Astrocyte (in vitro differentiated cells and primary cell): Measurements from ENCODE around the gene NTM. TPM values are rescaled to one million over a fixed set of nuclear protein-coding genes. Genes with fewer than 3 reads are reported as not detected.

Experiments used
- DNase-seq: peaks from one replicate; pipeline ENCODE4 v3.0.0-alpha.2; 2010; ENCODE audit warnings: low read depth
- FAIRE-seq: peaks from 2 replicates; lab custom pipeline; 2011; peaks lifted over from hg19 to GRCh38; lab: Jason Lieb, UNC
- H2AFZ ChIP-seq: 2 replicates; pipeline ENCODE4 v1.6.0; 2012; ENCODE audit warnings: low read depth, low read length, inconsistent platforms
- H3K27ac ChIP-seq: 2 replicates; pipeline ENCODE4 v1.5.1; 2011; ENCODE audit warnings: low read depth, low read length, inconsistent platforms
- H3K27me3 ChIP-seq: 2 replicates; pipeline ENCODE4 v1.6.0; 2011; ENCODE audit warnings: low read length, inconsistent platforms; ENCODE audit not compliant: insufficient read depth
- H3K36me3 ChIP-seq: 2 replicates; pipeline ENCODE4 v1.5.1; 2011; ENCODE audit warnings: low read length, inconsistent platforms; ENCODE audit not compliant: insufficient read depth
- H3K4me1 ChIP-seq: 2 replicates; pipeline ENCODE4 v1.5.1; 2011; ENCODE audit warnings: low read length, inconsistent platforms; ENCODE audit not compliant: insufficient read depth
- H3K4me2 ChIP-seq: 2 replicates; pipeline ENCODE4 v1.6.0; 2012; ENCODE audit warnings: low read length, inconsistent platforms
- H3K4me3 ChIP-seq: 2 replicates; pipeline ENCODE4 v1.5.1; 2011; ENCODE audit warnings: low read depth, mild to moderate bottlenecking, low read length, inconsistent platforms; ENCODE audit not compliant: insufficient read depth
- H3K79me2 ChIP-seq: 2 replicates; pipeline ENCODE4 v1.6.0; 2012; ENCODE audit warnings: mild to moderate bottlenecking, low read length, inconsistent platforms; ENCODE audit not compliant: insufficient read depth
- H3K9ac ChIP-seq: 2 replicates; pipeline ENCODE4 v1.6.0; 2012; ENCODE audit warnings: mild to moderate bottlenecking, low read length, inconsistent platforms
- H3K9me3 ChIP-seq: 2 replicates; pipeline ENCODE4 v1.5.1; 2012; ENCODE audit warnings: low read depth, mild to moderate bottlenecking, low read length, inconsistent platforms; ENCODE audit not compliant: insufficient read depth
- H4K20me1 ChIP-seq: 2 replicates; pipeline ENCODE4 v1.6.0; 2012; ENCODE audit warnings: low read length, inconsistent platforms; ENCODE audit not compliant: insufficient read depth
- H3K27ac Mint-ChIP-seq: one replicate; pipeline ENCODE4 v1.8.0; 2021; ENCODE audit warnings: mild to moderate bottlenecking, mixed read lengths; ENCODE audit not compliant: unreplicated experiment
- H3K27me3 Mint-ChIP-seq: one replicate; pipeline ENCODE4 v1.8.0; 2021; ENCODE audit warnings: low read depth, mixed read lengths; ENCODE audit not compliant: unreplicated experiment
- H3K36me3 Mint-ChIP-seq: one replicate; pipeline ENCODE4 v1.8.0; 2021; ENCODE audit warnings: low read depth, mixed read lengths; ENCODE audit not compliant: unreplicated experiment
- H3K4me1 Mint-ChIP-seq: one replicate; pipeline ENCODE4 v1.8.0; 2021; ENCODE audit warnings: low read depth, mixed read lengths; ENCODE audit not compliant: unreplicated experiment
- H3K4me3 Mint-ChIP-seq: one replicate; pipeline ENCODE4 v1.8.0; 2021; ENCODE audit warnings: mild to moderate bottlenecking, moderate library complexity, mixed read lengths; ENCODE audit not compliant: unreplicated experiment
- H3K9me3 Mint-ChIP-seq: one replicate; pipeline ENCODE4 v1.8.0; 2021; ENCODE audit warnings: mild to moderate bottlenecking, mixed read lengths; ENCODE audit not compliant: unreplicated experiment
- CTCF ChIP-seq: IDR thresholded peaks from 2 replicates; pipeline ENCODE4 v1.5.1; 2011; ENCODE audit warnings: low read depth, mild to moderate bottlenecking, inconsistent platforms, low read length, moderate library complexity; ENCODE audit not compliant: insufficient read depth
- EZH2 ChIP-seq: IDR thresholded peaks from 2 replicates; pipeline ENCODE4 v1.6.1; 2012; ENCODE audit warnings: mild to moderate bottlenecking, low read length, inconsistent platforms; ENCODE audit not compliant: insufficient read depth
- total RNA-seq: library from RNA; stranded (reverse); gene quantifications from 2 replicates; pipeline ENCODE4 v1.2.1, GENCODE V29; 2021

NTM gene
- total RNA-seq, 1 donor from 2014 or later, result 98.2 TPM

GRCh38 chr11:131672191-131672590 lies 301.8 kb downstream of the NTM start:
- H3K4me3 ChIP-seq, result no peak overlapping the region
- no peak for DNase-seq
- H3K36me3 ChIP-seq, result no peaks in the 10 kb centered on the region
- H3K4me1 Mint-ChIP-seq, result peaks cover 47% of the 10 kb centered on the region
- no peaks in the 10 kb centered on the region for H3K36me3 Mint-ChIP-seq
- no peaks in the 10 kb centered on the region for H4K20me1 ChIP-seq
- H2AFZ ChIP-seq, result no peak overlapping the region
- no peak for FAIRE-seq
- H3K9me3 Mint-ChIP-seq, result peaks cover under 1% of the 10 kb centered on the region
- H3K27me3 ChIP-seq, result no peaks in the 10 kb centered on the region
- H3K9me3 ChIP-seq, result no peaks in the 10 kb centered on the region
- H3K79me2 ChIP-seq, result no peaks in the 10 kb centered on the region
- TF ChIP-seq EZH2 (no peak), CTCF (no peak)
- H3K9ac ChIP-seq, result no peak overlapping the region
- peaks cover 36% of the 10 kb centered on the region for H3K4me1 ChIP-seq
- peak overlapping the region; percentile 15 for H3K27ac Mint-ChIP-seq
- H3K27me3 Mint-ChIP-seq, result no peaks in the 10 kb centered on the region
- no peak overlapping the region for H3K27ac ChIP-seq
- no peak overlapping the region for H3K4me2 ChIP-seq
- no peak overlapping the region for H3K4me3 Mint-ChIP-seq

- FAIRE-seq, result peak; percentile 93
- peak overlapping the region; percentile 54 for H3K27ac ChIP-seq
Measured at GRCh38 chr11:131674051-131674755, 303.8 kb downstream of the NTM start.

More at GRCh38 chr11:131674051-131674755, 303.8 kb downstream of the NTM start:
- H3K4me1 Mint-ChIP-seq, result peaks cover 34% of the 10 kb centered on the region
- no peak overlapping the region for H2AFZ ChIP-seq
- no peak overlapping the region for H3K4me3 Mint-ChIP-seq
- H4K20me1 ChIP-seq, result no peaks in the 10 kb centered on the region
- no peaks in the 10 kb centered on the region for H3K36me3 Mint-ChIP-seq
- no peaks in the 10 kb centered on the region for H3K36me3 ChIP-seq
- H3K27me3 Mint-ChIP-seq, result no peaks in the 10 kb centered on the region
- TF ChIP-seq CTCF (peak; percentile 99), EZH2 (no peak)
- peak; percentile 88 for DNase-seq
- peaks cover 23% of the 10 kb centered on the region for H3K4me1 ChIP-seq
- no peaks in the 10 kb centered on the region for H3K9me3 ChIP-seq
- H3K79me2 ChIP-seq, result no peaks in the 10 kb centered on the region
- no peaks in the 10 kb centered on the region for H3K27me3 ChIP-seq
- H3K4me2 ChIP-seq, result peak overlapping the region; percentile 50
- H3K27ac Mint-ChIP-seq, result peak overlapping the region; percentile 89
- H3K9ac ChIP-seq, result peak overlapping the region; percentile 35
- no peak overlapping the region for H3K4me3 ChIP-seq
- no peaks in the 10 kb centered on the region for H3K9me3 Mint-ChIP-seq
